ENCODE data around the gene HOXB1. TPM values are rescaled to one million over a fixed set of nuclear protein-coding genes. Genes with fewer than 3 reads are reported as not detected.

The HOXB1 gene
- total RNA-seq, 1 experiment from 2014 or later = not detected

GRCh38 chr17:48563385-48563838 is 32.6 kb upstream of the HOXB1 start:
- BruUV-seq (replicated peaks) = no TSS peak
- Mint-ChIP-seq H3K36me3 (ENCODE audit: insufficient read depth, unreplicated experiment) (no peaks in the 10 kb centered on the region), H3K9me3 (ENCODE audit: unreplicated experiment) (no peaks in the 10 kb centered on the region)

GRCh38 chr17:48562934-48563333 is 32.1 kb upstream of the HOXB1 start:
- Mint-ChIP-seq H3K36me3 (ENCODE audit: insufficient read depth, unreplicated experiment) (no peaks in the 10 kb centered on the region), H3K27me3 (ENCODE audit: insufficient read depth, unreplicated experiment) (no peaks in the 10 kb centered on the region), H3K4me1 (ENCODE audit: low read depth, unreplicated experiment) (no peaks in the 10 kb centered on the region), H3K27ac (ENCODE audit: unreplicated experiment) (no peak overlapping the region), H3K9me3 (ENCODE audit: unreplicated experiment) (no peaks in the 10 kb centered on the region), H3K4me3 (ENCODE audit: unreplicated experiment) (no peak overlapping the region)
- POLR2A ChIA-PET = interaction anchor here (0.5 to 0.6 kb wide), 2 partner anchors 53 to 81 kb away, joined by 3 to 4 read pairs; no protein-coding TSS in a partner anchor
- CTCF ChIA-PET = interaction anchor here (0.5 to 1.0 kb wide), 2 partner anchors 30 to 41 kb away, joined by 3 read pairs; no protein-coding TSS in a partner anchor
- Histone ChIP-seq H3K36me3 (ENCODE audit: control insufficient read depth, insufficient read depth, low read length) (no peaks in the 10 kb centered on the region), H3K9me3 (no peaks in the 10 kb centered on the region), H3K4me3 (ENCODE audit: low read depth, low read length) (no peak overlapping the region), H3K27me3 (replicated peaks; ENCODE audit: control insufficient read depth, insufficient read depth, low read length) (no peaks in the 10 kb centered on the region), H3K4me1 (peaks cover 8% of the 10 kb centered on the region; the same call in 1 of the 2 replicates)
- DNase-seq = no peak
- intact Hi-C loops (cut with micrococcal nuclease; ENCODE audit: unreplicated experiment) = no loop called here
- TF ChIP-seq CTCF (IDR thresholded peaks at IDR 0.05; ENCODE audit: insufficient read depth in 1 of 2, low read depth in 1 of 2, low read length in 1 of 2, severe bottlenecking in 1 of 2, unreplicated experiment in 1 of 2) = no peak
- BruUV-seq (replicated peaks) = no TSS peak

More at GRCh38 chr17:48563385-48563838, 32.6 kb upstream of the HOXB1 start:
- H3K27me3 Mint-ChIP-seq (ENCODE audit: insufficient read depth, unreplicated experiment) = no peaks in the 10 kb centered on the region
- CTCF ChIA-PET = interaction anchor here (1.0 kb wide), 1 partner anchor 41 kb away, joined by 3 read pairs; no protein-coding TSS in a partner anchor
- H3K27ac Mint-ChIP-seq (ENCODE audit: unreplicated experiment) = no peak overlapping the region
- intact Hi-C loops (cut with micrococcal nuclease; ENCODE audit: unreplicated experiment) = no loop called here
- Histone ChIP-seq H3K4me1 (peaks cover 8% of the 10 kb centered on the region; the same call in 1 of the 2 replicates), H3K27me3 (replicated peaks; ENCODE audit: control insufficient read depth, insufficient read depth, low read length) (no peaks in the 10 kb centered on the region), H3K36me3 (ENCODE audit: control insufficient read depth, insufficient read depth, low read length) (no peaks in the 10 kb centered on the region), H3K9me3 (no peaks in the 10 kb centered on the region), H3K4me3 (ENCODE audit: low read depth, low read length) (no peak overlapping the region)
- DNase-seq = no peak
- TF ChIP-seq CTCF (IDR thresholded peaks at IDR 0.05; ENCODE audit: insufficient read depth in 1 of 2, low read depth in 1 of 2, low read length in 1 of 2, severe bottlenecking in 1 of 2, unreplicated experiment in 1 of 2) = no peak
- H3K4me3 Mint-ChIP-seq (ENCODE audit: unreplicated experiment) = no peak overlapping the region
- H3K4me1 Mint-ChIP-seq (ENCODE audit: low read depth, unreplicated experiment) = no peaks in the 10 kb centered on the region
- POLR2A ChIA-PET = interaction anchor here (0.5 kb wide), 1 partner anchor 82 kb away, joined by 3 read pairs; no protein-coding TSS in a partner anchor

GRCh38 chr17:48561884-48562810 is 31.3 kb upstream of the HOXB1 start:
- CTCF ChIA-PET = interaction anchor here (0.5 to 1.0 kb wide), 2 partner anchors 30 to 40 kb away, joined by 3 read pairs; no protein-coding TSS in a partner anchor
- Mint-ChIP-seq H3K4me3 (ENCODE audit: unreplicated experiment) (no peak overlapping the region), H3K36me3 (ENCODE audit: insufficient read depth, unreplicated experiment) (no peaks in the 10 kb centered on the region), H3K27me3 (ENCODE audit: insufficient read depth, unreplicated experiment) (no peaks in the 10 kb centered on the region), H3K9me3 (ENCODE audit: unreplicated experiment) (no peaks in the 10 kb centered on the region), H3K27ac (ENCODE audit: unreplicated experiment) (no peak overlapping the region), H3K4me1 (ENCODE audit: low read depth, unreplicated experiment) (no peaks in the 10 kb centered on the region)
- peak in 1 of 2 experiments; percentile 60 for DNase-seq
- Histone ChIP-seq H3K4me1 (peaks cover 3% of the 10 kb centered on the region; the same call in 1 of the 2 replicates), H3K27me3 (replicated peaks; ENCODE audit: control insufficient read depth, insufficient read depth, low read length) (no peaks in the 10 kb centered on the region), H3K9me3 (no peaks in the 10 kb centered on the region), H3K4me3 (ENCODE audit: low read depth, low read length) (no peak overlapping the region), H3K36me3 (ENCODE audit: control insufficient read depth, insufficient read depth, low read length) (no peaks in the 10 kb centered on the region)
- no TSS peak for BruUV-seq (replicated peaks)
- intact Hi-C loops (cut with micrococcal nuclease; ENCODE audit: unreplicated experiment) = no loop called here
- POLR2A ChIA-PET = interaction anchor here (0.6 kb wide), 1 partner anchor 52 kb away, joined by 4 read pairs; no protein-coding TSS in a partner anchor
- peak; percentile 54 to 67 for TF ChIP-seq CTCF (IDR thresholded peaks at IDR 0.05; ENCODE audit: insufficient read depth in 1 of 2, low read depth in 1 of 2, low read length in 1 of 2, severe bottlenecking in 1 of 2, unreplicated experiment in 1 of 2)

All from Caco-2 (cell line).